ENCODE results near the gene SULT4A1. TPM values are rescaled to one million over a fixed set of nuclear protein-coding genes. Genes with fewer than 3 reads are reported as not detected.
"Not testable (repeated sequence)": the region's sequence is repeated elsewhere in the genome, so short reads cannot be mapped to it uniquely, and the experiment has no call there.

Gene SULT4A1
- total RNA-seq, 5 donors from 2014 or later (not counting 1 experiment from before 2014, with no cell fraction given) = not detected

GRCh38 chr22:43879901-43880540 lies 17.7 kb upstream of the SULT4A1 start:
- H3K27me3 ChIP-seq (replicated peaks in 1 of 2; ENCODE audit: control insufficient read depth in 2 of 2, extremely low read depth in 1 of 2, insufficient read depth in 2 of 2, low read length in 1 of 2) = peaks cover 0 to 70% of the 10 kb centered on the region in 2 experiments
- no peak for ATAC-seq (replicated peaks in 1 of 4)
- no peak overlapping the region for H3K4me3 ChIP-seq (ENCODE audit: control insufficient read depth in 1 of 2, extremely low read depth in 1 of 2, low read length in 1 of 2)
- H3K4me1 ChIP-seq (ENCODE audit: control insufficient read depth in 1 of 2, extremely low read depth in 1 of 2, insufficient read depth in 2 of 2, low read length in 2 of 2) = peaks cover 0 to 14% of the 10 kb centered on the region in 2 experiments
- Mint-ChIP-seq H3K4me1 (no peaks in the 10 kb centered on the region), H3K4me3 (no peak overlapping the region), H3K27me3 (peaks cover 28 to 44% of the 10 kb centered on the region in 2 donors), H3K27ac (no peak overlapping the region), H3K36me3 (no peaks in the 10 kb centered on the region), H3K9me3 (no peaks in the 10 kb centered on the region)
- WGBS (ENCODE audit: insufficient coverage) = 72% methylated on average over 11 of the region's 14 CpGs
- DNase-seq = no peak
- H3K36me3 ChIP-seq (ENCODE audit: control insufficient read depth in 2 of 2, extremely low read depth in 1 of 2, insufficient read depth in 1 of 2, low read length in 1 of 2) = no peaks in the 10 kb centered on the region
- no peak overlapping the region for H3K27ac ChIP-seq (ENCODE audit: low read length)
- ChIA-PET POLR2A (no interaction called here), CTCF (no interaction called here)
- no peaks in the 10 kb centered on the region for H3K9me3 ChIP-seq

- Histone ChIP-seq H3K4me1 (ENCODE audit: control insufficient read depth in 1 of 2, extremely low read depth in 1 of 2, insufficient read depth in 2 of 2, low read length in 2 of 2) (peaks cover 0 to 5% of the 10 kb centered on the region in 2 experiments), H3K27ac (ENCODE audit: low read length) (no peak overlapping the region), H3K4me3 (ENCODE audit: control insufficient read depth in 1 of 2, extremely low read depth in 1 of 2, low read length in 1 of 2) (no peak overlapping the region), H3K36me3 (ENCODE audit: control insufficient read depth in 2 of 2, extremely low read depth in 1 of 2, insufficient read depth in 1 of 2, low read length in 1 of 2) (no peaks in the 10 kb centered on the region), H3K27me3 (replicated peaks in 1 of 2; ENCODE audit: control insufficient read depth in 2 of 2, extremely low read depth in 1 of 2, insufficient read depth in 2 of 2, low read length in 1 of 2) (peaks cover 0 to 70% of the 10 kb centered on the region in 2 experiments), H3K9me3 (no peaks in the 10 kb centered on the region)
- Mint-ChIP-seq H3K36me3 (no peaks in the 10 kb centered on the region), H3K27me3 (peaks cover 35 to 49% of the 10 kb centered on the region in 2 donors), H3K27ac (no peak overlapping the region), H3K9me3 (no peaks in the 10 kb centered on the region), H3K4me1 (no peaks in the 10 kb centered on the region), H3K4me3 (no peak overlapping the region)
- POLR2A ChIA-PET = no interaction called here
- no peak for DNase-seq
- CTCF ChIA-PET = interaction anchor here in 1 of 2 donors (0.6 kb wide), 1 partner anchor 60 kb away, joined by 3 read pairs; no protein-coding TSS in a partner anchor
- no peak for ATAC-seq (replicated peaks in 1 of 4)
- WGBS (ENCODE audit: insufficient coverage) = 52% methylated on average over 8 of the region's 12 CpGs
These were observed 16.7 kb upstream of the SULT4A1 start for GRCh38 chr22:43878831-43879550.

GRCh38 chr22:43878079-43878795 lies 15.9 kb upstream of the SULT4A1 start:
- DNase-seq = no peak
- Mint-ChIP-seq H3K4me3 (no peak overlapping the region), H3K9me3 (no peaks in the 10 kb centered on the region), H3K27me3 (peaks cover 42 to 55% of the 10 kb centered on the region in 2 donors), H3K36me3 (no peaks in the 10 kb centered on the region), H3K4me1 (no peaks in the 10 kb centered on the region), H3K27ac (no peak overlapping the region)
- CTCF ChIA-PET = interaction anchor here in 1 of 2 donors (0.6 kb wide), 2 partner anchors 61 to 1268 kb away, joined by 3 read pairs; no protein-coding TSS in a partner anchor
- no peaks in the 10 kb centered on the region for H3K9me3 ChIP-seq
- H3K4me3 ChIP-seq (ENCODE audit: control insufficient read depth in 1 of 2, extremely low read depth in 1 of 2, low read length in 1 of 2) = no peak overlapping the region
- POLR2A ChIA-PET = no interaction called here
- WGBS (ENCODE audit: insufficient coverage) = 78% methylated on average over 3 of the region's 12 CpGs
- H3K36me3 ChIP-seq (ENCODE audit: control insufficient read depth in 2 of 2, extremely low read depth in 1 of 2, insufficient read depth in 1 of 2, low read length in 1 of 2) = no peaks in the 10 kb centered on the region
- H3K27ac ChIP-seq (ENCODE audit: low read length) = no peak overlapping the region
- peaks cover 0 to 69% of the 10 kb centered on the region in 2 experiments for H3K27me3 ChIP-seq (replicated peaks in 1 of 2; ENCODE audit: control insufficient read depth in 2 of 2, extremely low read depth in 1 of 2, insufficient read depth in 2 of 2, low read length in 1 of 2)
- no peak for ATAC-seq (replicated peaks in 1 of 4)
- H3K4me1 ChIP-seq (ENCODE audit: control insufficient read depth in 1 of 2, extremely low read depth in 1 of 2, insufficient read depth in 2 of 2, low read length in 2 of 2) = peaks cover 0 to 3% of the 10 kb centered on the region in 2 experiments

- Histone ChIP-seq H3K4me3 (ENCODE audit: control insufficient read depth in 1 of 2, extremely low read depth in 1 of 2, low read length in 1 of 2) (no peak overlapping the region), H3K27me3 (replicated peaks in 1 of 2; ENCODE audit: control insufficient read depth in 2 of 2, extremely low read depth in 1 of 2, insufficient read depth in 2 of 2, low read length in 1 of 2) (peaks cover 0 to 59% of the 10 kb centered on the region in 2 experiments), H3K36me3 (ENCODE audit: control insufficient read depth in 2 of 2, extremely low read depth in 1 of 2, insufficient read depth in 1 of 2, low read length in 1 of 2) (no peaks in the 10 kb centered on the region), H3K4me1 (ENCODE audit: control insufficient read depth in 1 of 2, extremely low read depth in 1 of 2, insufficient read depth in 2 of 2, low read length in 2 of 2) (no peaks in the 10 kb centered on the region), H3K9me3 (no peaks in the 10 kb centered on the region), H3K27ac (ENCODE audit: low read length) (no peak overlapping the region)
- Mint-ChIP-seq H3K4me3 (no peak overlapping the region), H3K27me3 (peaks cover 46 to 56% of the 10 kb centered on the region in 2 donors), H3K36me3 (no peaks in the 10 kb centered on the region), H3K4me1 (no peaks in the 10 kb centered on the region), H3K27ac (no peak overlapping the region), H3K9me3 (no peaks in the 10 kb centered on the region)
- DNase-seq = no peak
- 69% methylated on average over 5 of the region's 5 CpGs for WGBS (ENCODE audit: insufficient coverage)
- ChIA-PET POLR2A (no interaction called here), CTCF (no interaction called here)
- no peak for ATAC-seq (replicated peaks in 1 of 4)
These were observed 14.7 kb upstream of the SULT4A1 start for GRCh38 chr22:43876866-43877509.

- H3K4me1 ChIP-seq (ENCODE audit: control insufficient read depth in 1 of 2, extremely low read depth in 1 of 2, insufficient read depth in 2 of 2, low read length in 2 of 2) = no peaks in the 10 kb centered on the region
- Mint-ChIP-seq H3K9me3 (peaks cover 6 to 19% (median 12%) of the 10 kb centered on the region in 3 donors), H3K4me3 (no peak overlapping the region), H3K27me3 (peaks cover 34 to 35% of the 10 kb centered on the region in 2 donors), H3K4me1 (no peaks in the 10 kb centered on the region), H3K27ac (no peak overlapping the region), H3K36me3 (no peaks in the 10 kb centered on the region)
- POLR2A ChIA-PET = no interaction called here
- no peak overlapping the region for H3K4me3 ChIP-seq (ENCODE audit: control insufficient read depth in 1 of 2, extremely low read depth in 1 of 2, low read length in 1 of 2)
- H3K27me3 ChIP-seq (replicated peaks in 1 of 2; ENCODE audit: control insufficient read depth in 2 of 2, extremely low read depth in 1 of 2, insufficient read depth in 2 of 2, low read length in 1 of 2) = peaks cover 0 to 25% of the 10 kb centered on the region in 2 experiments
- no CpG with 5 or more reads among the region's 5 CpGs for WGBS (ENCODE audit: insufficient coverage)
- H3K9me3 ChIP-seq = no peaks in the 10 kb centered on the region
- H3K27ac ChIP-seq (ENCODE audit: low read length) = no peak overlapping the region
- CTCF ChIA-PET = no interaction called here
- no peaks in the 10 kb centered on the region for H3K36me3 ChIP-seq (ENCODE audit: control insufficient read depth in 2 of 2, extremely low read depth in 1 of 2, insufficient read depth in 1 of 2, low read length in 1 of 2)
- ATAC-seq (replicated peaks in 1 of 4) (no peak), DNase-seq (no peak)
These were observed 7.5 kb upstream of the SULT4A1 start for GRCh38 chr22:43869799-43870198.

GRCh38 chr22:43869001-43869400 lies 6.7 kb upstream of the SULT4A1 start:
- H3K27me3 Mint-ChIP-seq = peaks cover 35 to 36% of the 10 kb centered on the region in 2 donors
- POLR2A ChIA-PET; DNase-seq; H3K4me3 ChIP-seq (ENCODE audit: control insufficient read depth in 1 of 2, extremely low read depth in 1 of 2, low read length in 1 of 2); H3K27ac ChIP-seq (ENCODE audit: low read length); H3K36me3 ChIP-seq (ENCODE audit: control insufficient read depth in 2 of 2, extremely low read depth in 1 of 2, insufficient read depth in 1 of 2, low read length in 1 of 2); ATAC-seq (replicated peaks in 1 of 4); H3K27ac Mint-ChIP-seq; CTCF ChIA-PET; H3K4me1 Mint-ChIP-seq; H3K4me3 Mint-ChIP-seq; H3K4me1 ChIP-seq (ENCODE audit: control insufficient read depth in 1 of 2, extremely low read depth in 1 of 2, insufficient read depth in 2 of 2, low read length in 2 of 2); H3K36me3 Mint-ChIP-seq; H3K9me3 ChIP-seq: not testable (repeated sequence)
- H3K9me3 Mint-ChIP-seq = peaks cover 6 to 19% (median 12%) of the 10 kb centered on the region in 3 donors
- H3K27me3 ChIP-seq (replicated peaks in 1 of 2; ENCODE audit: control insufficient read depth in 2 of 2, extremely low read depth in 1 of 2, insufficient read depth in 2 of 2, low read length in 1 of 2) = peaks cover under 1 to 18% of the 10 kb centered on the region in 2 experiments
- WGBS (ENCODE audit: insufficient coverage) = 75% methylated on average over 1 of the region's 4 CpGs
